HepG2 (cell line): ENCODE data around the gene PNPLA1. TPM values are rescaled to one million over a fixed set of nuclear protein-coding genes. Genes with fewer than 3 reads are reported as not detected.

Source experiments
- ATAC-seq: fragments of 200-7000 bp; cut with Tn5 transposase; 3 replicates; pipeline ENCODE4 v1.9.1; 2020; ENCODE audit warnings: mild to moderate bottlenecking, moderate library complexity
- BruUV-seq: library from RNA; stranded (reverse); fragments of 400-500 nt; replicated peaks from 2 replicates; lab custom pipeline; 2021; lab: Mats Ljungman, UMichigan
- CTCF ChIA-PET: fragments of 300-600 bp; formaldehyde crosslinking; extraction: SDS; loops from one replicate; lab custom pipeline; 2021; ENCODE audit warnings: low total read pairs, inconsistent platforms, low intra/inter-chr PET ratio; lab: Yijun Ruan, JAX
- POLR2A ChIA-PET: fragments of 350-600 bp; sonication (Branson Sonifier 250); formaldehyde crosslinking; loops from one replicate; lab custom pipeline; 2020; ENCODE audit warnings: antibody characterized with exemption, inconsistent platforms; lab: Yijun Ruan, JAX
- DNase-seq: peaks from one replicate; pipeline ENCODE4 v3.0.0-alpha.2; 2015; ENCODE audit warnings: low spot score
- FAIRE-seq: peaks from 3 replicates; lab custom pipeline; 2011; peaks lifted over from hg19 to GRCh38; lab: Jason Lieb, UNC
- H2AFZ ChIP-seq: one replicate; pipeline ENCODE4 v1.6.1; 2011; ENCODE audit warnings: low read length, inconsistent platforms
- H3K27ac ChIP-seq: fragments of 300-600 bp; 3 replicates; pipeline ENCODE4 v1.8.0; 2011; ENCODE audit warnings: mixed run types, mild to moderate bottlenecking, mixed read lengths, low read length, inconsistent platforms; ENCODE audit not compliant: insufficient read depth; ENCODE audit errors: extremely low read length
- H3K27me3 ChIP-seq, 2 experiments: fragments of 200-600 bp in 1 of 2; 2 replicates in 1 of 2; 3 replicates in 1 of 2; pipeline versions ENCODE4 v1.6.0 to v1.8.0; 2011; ENCODE audit warnings: low read length in 2 of 2, mild to moderate bottlenecking in 2 of 2, moderate library complexity in 2 of 2, inconsistent platforms in 1 of 2; ENCODE audit not compliant: insufficient read depth in 2 of 2, control insufficient read depth in 1 of 2
- H3K36me3 ChIP-seq, 2 experiments: fragments of 200-600 bp in 1 of 2; replicated peaks in 1 of 2; 2 replicates in 1 of 2; 3 replicates in 1 of 2; pipeline versions ENCODE4 v1.5.1 to v1.8.0; 2011; ENCODE audit warnings: low read length in 2 of 2, inconsistent platforms in 1 of 2; ENCODE audit not compliant: insufficient read depth in 2 of 2, control insufficient read depth in 1 of 2
- H3K4me1 ChIP-seq: 2 replicates; pipeline ENCODE4 v1.5.1; 2012; ENCODE audit warnings: low read length, inconsistent platforms; ENCODE audit not compliant: insufficient read depth
- H3K4me2 ChIP-seq: 2 replicates; pipeline ENCODE4 v1.6.0; 2011; ENCODE audit warnings: low read depth, low read length, inconsistent platforms
- H3K4me3 ChIP-seq, 3 experiments: fragments of 200-600 bp in 1 of 3; sonication (generic), shearing (Covaris generic) in 1 of 3; replicated peaks in 1 of 3; 2 replicates each; pipeline ENCODE4 v1.5.1; 2011 to 2016; ENCODE audit warnings: low read length in 3 of 3, inconsistent platforms in 2 of 3, low read depth in 2 of 3, mild to moderate bottlenecking in 2 of 3, control low read depth in 1 of 3, mixed read lengths in 1 of 3; ENCODE audit not compliant: insufficient read depth in 1 of 3
- H3K79me2 ChIP-seq: one replicate; pipeline ENCODE4 v1.6.1; 2011; ENCODE audit warnings: low read length, inconsistent platforms; ENCODE audit not compliant: insufficient read depth
- H3K9ac ChIP-seq: 2 replicates; pipeline ENCODE4 v1.6.0; 2011; ENCODE audit warnings: mild to moderate bottlenecking, low read depth, low read length, inconsistent platforms; ENCODE audit not compliant: insufficient read depth
- H3K9me3 ChIP-seq: 2 replicates; pipeline ENCODE4 v1.5.1; 2012; ENCODE audit warnings: mild to moderate bottlenecking, low read length
- H4K20me1 ChIP-seq: 2 replicates; pipeline ENCODE4 v1.6.0; 2011; ENCODE audit warnings: inconsistent platforms, mild to moderate bottlenecking, low read length, moderate library complexity; ENCODE audit not compliant: insufficient read depth
- ARID2 ChIP-seq: sonication (generic); formaldehyde crosslinking; IDR thresholded peaks from 2 replicates; pipeline ENCODE4 v1.8.1; 2022; ENCODE audit warnings: mild to moderate bottlenecking, missing genetic modification reagents, borderline replicate concordance
- FOXP1 ChIP-seq, 2 experiments: fragments of 450-650 bp in 1 of 2; IDR thresholded peaks; 2 replicates each; pipeline ENCODE4 v1.6.1; 2017 to 2018; ENCODE audit warnings: antibody characterized with exemption in 1 of 2
- HOXA3 ChIP-seq: sonication (generic); formaldehyde crosslinking; IDR thresholded peaks from 2 replicates; pipeline ENCODE4 v1.5.0; 2020; ENCODE audit warnings: missing genetic modification reagents
- KDM2A ChIP-seq: sonication (generic); formaldehyde crosslinking; IDR thresholded peaks from 2 replicates; pipeline ENCODE4 v1.4.0; 2020; ENCODE audit warnings: low read depth, missing genetic modification reagents, borderline replicate concordance
- PRDM10 ChIP-seq: sonication (generic); formaldehyde crosslinking; IDR thresholded peaks from 2 replicates; pipeline ENCODE4 v1.4.0; 2020; ENCODE audit warnings: low read depth, missing genetic modification reagents
- PTBP1 ChIP-seq: fragments of 200-400 bp; formaldehyde crosslinking; IDR thresholded peaks from 2 replicates; pipeline ENCODE4 v1.6.1; 2018; ENCODE audit warnings: low read length, low read depth; ENCODE audit not compliant: poor library complexity, severe bottlenecking
- SCMH1 ChIP-seq: sonication (generic); formaldehyde crosslinking; IDR thresholded peaks from 2 replicates; pipeline ENCODE4 v1.9.0; 2021; ENCODE audit warnings: missing genetic modification reagents, mild to moderate bottlenecking, borderline replicate concordance
- ZBTB42 ChIP-seq: sonication (generic); formaldehyde crosslinking; IDR thresholded peaks from 2 replicates; pipeline ENCODE4 v1.5.0; 2020; ENCODE audit warnings: mild to moderate bottlenecking, missing genetic modification reagents
- ZNF124 ChIP-seq: sonication (generic); formaldehyde crosslinking; IDR thresholded peaks from 2 replicates; pipeline ENCODE4 v1.4.0; 2020; ENCODE audit warnings: missing genetic modification reagents
- ZNF276 ChIP-seq: sonication (generic); formaldehyde crosslinking; IDR thresholded peaks from 2 replicates; pipeline ENCODE4 v1.4.0; 2020; ENCODE audit warnings: mild to moderate bottlenecking, low read depth, missing genetic modification reagents
- WGBS: methylation state at CpG from one replicate; pipeline ENCODE4 v1.1.6; 2017; ENCODE audit warnings: low lambda C conversion rate; 5-methylcytosine and 5-hydroxymethylcytosine counted together
- in situ Hi-C: cut with HindIII; loops from 2 replicates; pipeline ENCODE4 v1.10.0; 2017; ENCODE audit warnings: low pct_unique_long_range_greater_than_20kb; ENCODE audit not compliant: extremely low pct_ligation_motif_present
- intact Hi-C: fragments of 100-400 bp; cut with micrococcal nuclease; formaldehyde crosslinking; loops from one replicate; pipeline ENCODE4 v1.10.0; 2022; ENCODE audit not compliant: unreplicated experiment
- polyA plus RNA-seq, 8 experiments: library from polyadenylated mRNA; depleted of rRNA in 3 of 8; stranded (reverse) in 7 of 8; unstranded in 1 of 8; fragments of >200 nt; fragmentation: Illumina TruSeq in 4 of 8; extraction: Trizol in 4 of 8; gene quantifications; 2 replicates each; pipeline versions ENCODE4 v1.2.1 to v1.2.3, GENCODE V29; 2011 to 2016; ENCODE audit warnings: low read depth in 4 of 8, missing spikeins in 1 of 8, mixed read lengths in 1 of 8; ENCODE audit not compliant: insufficient read depth in 1 of 8
- total RNA-seq, 5 experiments: library from RNA; depleted of rRNA; stranded (reverse); fragments of >200 nt; fragmentation: Illumina TruSeq; extraction: Trizol; gene quantifications; 2 replicates each; pipeline ENCODE4 v1.2.3, GENCODE V29; 2016; ENCODE audit warnings: low read depth in 1 of 5
- TF ChIP-seq, protein P1 (sequence below): sonication (generic); formaldehyde crosslinking; IDR thresholded peaks from 2 replicates; pipeline ENCODE4 v1.5.0; 2020; ENCODE audit warnings: mild to moderate bottlenecking, missing genetic modification reagents, borderline replicate concordance

PNPLA1 gene
- total and polyA plus RNA-seq, 2 of the 13 experiments (the other 11 are each of a cell fraction or from before 2014, with no cell fraction given): not detected

GRCh38 chr6:36347621-36348020 lies 77.8 kb downstream of the PNPLA1 start:
- Histone ChIP-seq H3K27me3 (peaks cover 0 to 9% of the 10 kb centered on the region in 2 experiments; a peak in 3 of 5 replicates), H3K9me3 (no peaks in the 10 kb centered on the region), H3K9ac (no peak overlapping the region), H3K4me3 (no peak overlapping the region), H3K4me1 (0 out of 2 replicates have a peak, but pooled peaks cover 5% of the 10 kb centered on the region), H3K36me3 (no peaks in the 10 kb centered on the region), H3K79me2 (no peaks in the 10 kb centered on the region), H3K4me2 (no peak overlapping the region), H3K27ac (no peak overlapping the region), H4K20me1 (no peaks in the 10 kb centered on the region), H2AFZ (no peak overlapping the region)
- DNase-seq: no peak
- ATAC-seq: no peak
- 24% methylated on average over 4 of the region's 4 CpGs for WGBS
- ChIA-PET POLR2A (no interaction called here), CTCF (no interaction called here)
- in situ Hi-C loops: no loop called here
- BruUV-seq: no TSS peak
- intact Hi-C loops: no loop called here
- no peak for FAIRE-seq
- TF ChIP-seq ZNF124: no peak
- TF ChIP-seq, protein P1, sequence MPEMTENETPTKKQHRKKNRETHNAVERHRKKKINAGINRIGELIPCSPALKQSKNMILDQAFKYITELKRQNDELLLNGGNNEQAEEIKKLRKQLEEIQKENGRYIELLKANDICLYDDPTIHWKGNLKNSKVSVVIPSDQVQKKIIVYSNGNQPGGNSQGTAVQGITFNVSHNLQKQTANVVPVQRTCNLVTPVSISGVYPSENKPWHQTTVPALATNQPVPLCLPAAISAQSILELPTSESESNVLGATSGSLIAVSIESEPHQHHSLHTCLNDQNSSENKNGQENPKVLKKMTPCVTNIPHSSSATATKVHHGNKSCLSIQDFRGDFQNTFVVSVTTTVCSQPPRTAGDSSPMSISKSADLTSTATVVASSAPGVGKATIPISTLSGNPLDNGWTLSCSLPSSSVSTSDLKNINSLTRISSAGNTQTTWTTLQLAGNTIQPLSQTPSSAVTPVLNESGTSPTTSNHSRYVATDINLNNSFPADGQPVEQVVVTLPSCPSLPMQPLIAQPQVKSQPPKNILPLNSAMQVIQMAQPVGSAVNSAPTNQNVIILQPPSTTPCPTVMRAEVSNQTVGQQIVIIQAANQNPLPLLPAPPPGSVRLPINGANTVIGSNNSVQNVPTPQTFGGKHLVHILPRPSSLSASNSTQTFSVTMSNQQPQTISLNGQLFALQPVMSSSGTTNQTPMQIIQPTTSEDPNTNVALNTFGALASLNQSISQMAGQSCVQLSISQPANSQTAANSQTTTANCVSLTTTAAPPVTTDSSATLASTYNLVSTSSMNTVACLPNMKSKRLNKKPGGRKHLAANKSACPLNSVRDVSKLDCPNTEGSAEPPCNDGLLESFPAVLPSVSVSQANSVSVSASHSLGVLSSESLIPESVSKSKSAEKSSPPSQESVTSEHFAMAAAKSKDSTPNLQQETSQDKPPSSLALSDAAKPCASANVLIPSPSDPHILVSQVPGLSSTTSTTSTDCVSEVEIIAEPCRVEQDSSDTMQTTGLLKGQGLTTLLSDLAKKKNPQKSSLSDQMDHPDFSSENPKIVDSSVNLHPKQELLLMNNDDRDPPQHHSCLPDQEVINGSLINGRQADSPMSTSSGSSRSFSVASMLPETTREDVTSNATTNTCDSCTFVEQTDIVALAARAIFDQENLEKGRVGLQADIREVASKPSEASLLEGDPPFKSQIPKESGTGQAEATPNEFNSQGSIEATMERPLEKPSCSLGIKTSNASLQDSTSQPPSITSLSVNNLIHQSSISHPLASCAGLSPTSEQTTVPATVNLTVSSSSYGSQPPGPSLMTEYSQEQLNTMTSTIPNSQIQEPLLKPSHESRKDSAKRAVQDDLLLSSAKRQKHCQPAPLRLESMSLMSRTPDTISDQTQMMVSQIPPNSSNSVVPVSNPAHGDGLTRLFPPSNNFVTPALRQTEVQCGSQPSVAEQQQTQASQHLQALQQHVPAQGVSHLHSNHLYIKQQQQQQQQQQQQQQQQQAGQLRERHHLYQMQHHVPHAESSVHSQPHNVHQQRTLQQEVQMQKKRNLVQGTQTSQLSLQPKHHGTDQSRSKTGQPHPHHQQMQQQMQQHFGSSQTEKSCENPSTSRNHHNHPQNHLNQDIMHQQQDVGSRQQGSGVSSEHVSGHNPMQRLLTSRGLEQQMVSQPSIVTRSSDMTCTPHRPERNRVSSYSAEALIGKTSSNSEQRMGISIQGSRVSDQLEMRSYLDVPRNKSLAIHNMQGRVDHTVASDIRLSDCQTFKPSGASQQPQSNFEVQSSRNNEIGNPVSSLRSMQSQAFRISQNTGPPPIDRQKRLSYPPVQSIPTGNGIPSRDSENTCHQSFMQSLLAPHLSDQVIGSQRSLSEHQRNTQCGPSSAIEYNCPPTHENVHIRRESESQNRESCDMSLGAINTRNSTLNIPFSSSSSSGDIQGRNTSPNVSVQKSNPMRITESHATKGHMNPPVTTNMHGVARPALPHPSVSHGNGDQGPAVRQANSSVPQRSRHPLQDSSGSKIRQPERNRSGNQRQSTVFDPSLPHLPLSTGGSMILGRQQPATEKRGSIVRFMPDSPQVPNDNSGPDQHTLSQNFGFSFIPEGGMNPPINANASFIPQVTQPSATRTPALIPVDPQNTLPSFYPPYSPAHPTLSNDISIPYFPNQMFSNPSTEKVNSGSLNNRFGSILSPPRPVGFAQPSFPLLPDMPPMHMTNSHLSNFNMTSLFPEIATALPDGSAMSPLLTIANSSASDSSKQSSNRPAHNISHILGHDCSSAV (CRISPR knock-in tag): no peak
- no peak for TF ChIP-seq HOXA3 (CRISPR knock-in tag)
- no peak for TF ChIP-seq FOXP1 (IDR thresholded peaks at IDR 0.05)
- no peak for TF ChIP-seq FOXP1 (CRISPR knock-in tag; IDR thresholded peaks at IDR 0.05)
- no peak for TF ChIP-seq ARID2 (CRISPR knock-in tag)
- TF ChIP-seq KDM2A (CRISPR knock-in tag): no peak
- no peak for TF ChIP-seq ZNF276 (CRISPR knock-in tag)
- no peak for TF ChIP-seq ZBTB42 (CRISPR knock-in tag)
- no peak for TF ChIP-seq SCMH1 (CRISPR knock-in tag)
- no peak for TF ChIP-seq PTBP1
- no peak for TF ChIP-seq PRDM10 (CRISPR knock-in tag)
